GM12878 (cell line): ENCODE measurements around the gene CNN1. TPM values are rescaled to one million over a fixed set of nuclear protein-coding genes. Genes with fewer than 3 reads are reported as not detected.

Experiments
- ATAC-seq: fragments of 200-7000 bp; cut with Tn5 transposase; 3 replicates; pipeline ENCODE4 v1.9.1; 2020; ENCODE audit warnings: mild to moderate bottlenecking, moderate library complexity
- BruUV-seq: library from RNA; stranded (reverse); fragments of 400-500 nt; replicated peaks from 2 replicates; lab custom pipeline; 2021; lab: Mats Ljungman, UMichigan
- CTCF ChIA-PET: fragments of 300-600 bp; sonication (Branson Sonifier 250); formaldehyde crosslinking; extraction: SDS; loops from one replicate; lab custom pipeline; 2021; ENCODE audit warnings: inconsistent platforms; lab: Yijun Ruan, JAX
- POLR2A ChIA-PET: fragments of 350-600 bp; formaldehyde crosslinking; extraction: SDS; loops from one replicate; lab custom pipeline; 2021; ENCODE audit warnings: inconsistent platforms; lab: Charles Lee
- RAD21 ChIA-PET: fragments of 300-600 bp; sonication (Branson Sonifier 250); formaldehyde crosslinking; loops from one replicate; lab custom pipeline; 2023; ENCODE audit warnings: antibody characterized with exemption; ENCODE audit not compliant: unreplicated experiment; lab: Charles Lee
- SMC1A ChIA-PET: fragments of 300-600 bp; sonication (Branson Sonifier 250); formaldehyde crosslinking; loops from one replicate; lab custom pipeline; 2023; ENCODE audit not compliant: unreplicated experiment, uncharacterized antibody; lab: Charles Lee
- DNase-seq: peaks from one replicate; pipeline ENCODE4 v3.0.0-alpha.2; 2011; ENCODE audit warnings: low read depth, low spot score
- FAIRE-seq: peaks from 3 replicates; lab custom pipeline; 2011; peaks lifted over from hg19 to GRCh38; lab: Jason Lieb, UNC
- H2AFZ ChIP-seq: 2 replicates; pipeline ENCODE4 v1.6.0; 2011; ENCODE audit warnings: low read depth, low read length, control low read depth; ENCODE audit not compliant: control insufficient read depth
- H3K27ac ChIP-seq: 2 replicates; pipeline ENCODE4 v1.5.1; 2011; ENCODE audit warnings: control low read depth; ENCODE audit not compliant: control insufficient read depth, insufficient read depth
- H3K27me3 ChIP-seq, 2 experiments: replicated peaks in 1 of 2; 2 replicates each; pipeline versions ENCODE4 v1.6.0 to v1.6.1; 2011; ENCODE audit warnings: low read length in 1 of 2; ENCODE audit not compliant: control insufficient read depth in 2 of 2, insufficient read depth in 2 of 2
- H3K36me3 ChIP-seq, 2 experiments: 2 replicates each; pipeline ENCODE4 v1.5.1; 2011; ENCODE audit warnings: low read length in 1 of 2; ENCODE audit not compliant: control insufficient read depth in 2 of 2, insufficient read depth in 2 of 2
- H3K4me1 ChIP-seq: 2 replicates; pipeline ENCODE4 v1.6.1; 2011; ENCODE audit warnings: mild to moderate bottlenecking, low read length, moderate library complexity, mixed read lengths; ENCODE audit not compliant: control insufficient read depth, insufficient read depth
- H3K4me2 ChIP-seq: 2 replicates; pipeline ENCODE4 v1.6.0; 2011; ENCODE audit warnings: control low read depth; ENCODE audit not compliant: control insufficient read depth, insufficient read depth
- H3K4me3 ChIP-seq: fragments of 200-600 bp; sonication (generic); 2 replicates; pipeline ENCODE4 v1.5.1; 2016
- H3K79me2 ChIP-seq: 2 replicates; pipeline ENCODE4 v1.6.0; 2011; ENCODE audit warnings: low read length; ENCODE audit not compliant: control insufficient read depth, insufficient read depth
- H3K9ac ChIP-seq: 2 replicates; pipeline ENCODE4 v1.8.0; 2011; ENCODE audit warnings: low read length, control low read depth, mixed read lengths; ENCODE audit not compliant: control insufficient read depth, insufficient read depth
- H3K9me3 ChIP-seq: replicated peaks from 3 replicates; pipeline ENCODE4 v1.5.1; 2011; ENCODE audit warnings: mild to moderate bottlenecking, low read length; ENCODE audit not compliant: control insufficient read depth, insufficient read depth
- H4K20me1 ChIP-seq: 2 replicates; pipeline ENCODE4 v1.6.0; 2011; ENCODE audit not compliant: control insufficient read depth, insufficient read depth
- CBX3 ChIP-seq: fragments of 200-600 bp; sonication (generic); IDR thresholded peaks from 2 replicates; pipeline ENCODE4 v1.6.1; 2016; ENCODE audit warnings: low read depth, borderline replicate concordance
- HDAC6 ChIP-seq: fragments of 200-600 bp; sonication (generic); IDR thresholded peaks from one replicate; pipeline ENCODE4 v1.8.0; 2017; ENCODE audit warnings: antibody characterized with exemption; ENCODE audit not compliant: unreplicated experiment
- SRF ChIP-seq, 2 experiments: IDR thresholded peaks; 2 replicates each; pipeline ENCODE4 v1.6.1; 2011; ENCODE audit warnings: low read depth in 2 of 2, low read length in 2 of 2, mild to moderate bottlenecking in 1 of 2, moderate library complexity in 1 of 2
- USF2 ChIP-seq: IDR thresholded peaks from 2 replicates; pipeline ENCODE4 v1.6.1; 2011; ENCODE audit warnings: low read depth, low read length, improper control_type of control experiment, borderline replicate concordance
- ZBTB11 ChIP-seq: fragments of 450-650 bp; formaldehyde crosslinking; IDR thresholded peaks from 2 replicates; pipeline ENCODE4 v1.5.0; 2022; ENCODE audit warnings: mild to moderate bottlenecking, missing genetic modification characterization
- ZBTB40 ChIP-seq: fragments of 450-650 bp; IDR thresholded peaks from 2 replicates; pipeline ENCODE4 v1.6.1; 2016; ENCODE audit warnings: mild to moderate bottlenecking, moderate library complexity, borderline replicate concordance
- WGBS: methylation state at CpG from one replicate; pipeline ENCODE4 v1.1.6; 2016; ENCODE audit warnings: low lambda C conversion rate; ENCODE audit not compliant: insufficient replicate concordance, insufficient coverage; ENCODE audit errors: missing lambda C conversion rate; 5-methylcytosine and 5-hydroxymethylcytosine counted together
- in situ Hi-C: fragments of 300-500 bp; cut with MboI; formaldehyde crosslinking; loops from 9 replicates; pipeline ENCODE4 v1.14.3; 2018; ENCODE audit warnings: mixed read lengths
- intact Hi-C: fragments of 100-400 bp; cut with micrococcal nuclease; formaldehyde crosslinking; loops from one replicate; pipeline ENCODE4 v1.14.2; 2022; ENCODE audit not compliant: unreplicated experiment
- polyA plus RNA-seq, 11 experiments: library from polyadenylated mRNA; depleted of rRNA in 4 of 11; unstranded in 6 of 11; stranded (reverse) in 5 of 11; fragments of >200 nt; fragmentation: Nextera tagmentation in 4 of 11; fragmentation: Illumina TruSeq in 1 of 11; extraction: Ambion mirVana in 4 of 11; extraction: Trizol in 1 of 11; gene quantifications; 1 replicate in 1 of 11; 2 replicates in 10 of 11; pipeline versions ENCODE4 v1.2.1 to v1.2.3, GENCODE V29; 2011 to 2016; ENCODE audit warnings: inconsistent platforms in 2 of 11, missing spikeins in 2 of 11, low read depth in 1 of 11
- total RNA-seq, 4 experiments: library from RNA; depleted of rRNA in 3 of 4; stranded (reverse); fragments of >200 nt in 3 of 4; fragmentation: Illumina TruSeq in 1 of 4; extraction: Trizol in 1 of 4; gene quantifications; 2 replicates each; pipeline versions ENCODE4 v1.2.1 to v1.2.3, GENCODE V29; 2013 to 2021

CNN1 gene
- total and polyA plus RNA-seq, 10 of the 15 experiments (the other 5 are each of a cell fraction or from before 2014, with no cell fraction given) = 0.03 to 0.58 (median 0.22) TPM; not detected in 1

- H2AFZ ChIP-seq = no peak overlapping the region
- CTCF ChIA-PET = no interaction called here
Observed at GRCh38 chr19:11539495-11540365, 1.1 kb downstream of the CNN1 start.

DNA sequence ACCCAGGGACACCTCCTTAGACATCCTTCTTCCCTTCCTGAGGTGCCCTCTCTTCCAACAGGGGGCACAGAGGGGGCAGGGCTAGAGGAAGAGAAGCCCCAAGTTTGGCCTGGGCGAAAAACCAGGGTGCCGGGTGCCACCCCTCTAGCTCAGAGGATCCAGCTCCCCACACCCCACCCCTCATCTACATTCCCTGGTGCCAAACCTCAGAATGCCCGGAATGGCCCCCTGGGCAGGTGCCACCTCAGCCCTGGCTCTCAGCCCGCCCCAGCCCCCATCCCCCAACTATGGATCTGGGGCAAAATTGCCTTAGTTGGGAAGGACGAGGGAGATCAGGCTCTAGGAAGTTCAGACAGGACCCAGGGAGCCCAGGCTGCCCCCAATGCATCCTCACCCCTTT is 2.0 kb downstream of the CNN1 start:
- FAIRE-seq = no peak
- BruUV-seq = no TSS peak
- H3K27me3 ChIP-seq = no peaks in the 10 kb centered on the region
- ChIA-PET CTCF (no interaction called here), SMC1A (no interaction called here), RAD21 (no interaction called here), POLR2A (no interaction called here)
- H3K4me1 ChIP-seq = peaks cover 5% of the 10 kb centered on the region
- intact Hi-C loops = no loop called here
- H3K27ac ChIP-seq = no peak overlapping the region
- H2AFZ ChIP-seq = no peak overlapping the region
- no peak overlapping the region for H3K9ac ChIP-seq
- WGBS = 58% methylated on average over 5 of the region's 5 CpGs
- in situ Hi-C loops = no loop called here
- H3K4me3 ChIP-seq = no peak overlapping the region
- no peak for DNase-seq
- no peaks in the 10 kb centered on the region for H3K79me2 ChIP-seq
- ATAC-seq = no peak
- no peaks in the 10 kb centered on the region for H3K36me3 ChIP-seq
- no peaks in the 10 kb centered on the region for H4K20me1 ChIP-seq
- H3K9me3 ChIP-seq = no peaks in the 10 kb centered on the region
- H3K4me2 ChIP-seq = no peak overlapping the region
- TF ChIP-seq SRF (IDR thresholded peaks at IDR 0.05; ENCODE audit: low read depth in 2 of 2, low read length in 2 of 2) = no peak
- no peak for TF ChIP-seq ZBTB40
- TF ChIP-seq USF2 = no peak
- TF ChIP-seq ZBTB11 (CRISPR knock-in tag) = no peak
- TF ChIP-seq HDAC6 = no peak

More at GRCh38 chr19:11539495-11540365, 1.1 kb downstream of the CNN1 start:
- Histone ChIP-seq H3K79me2 (no peaks in the 10 kb centered on the region), H4K20me1 (no peaks in the 10 kb centered on the region), H3K4me3 (no peak overlapping the region), H3K27ac (no peak overlapping the region), H3K36me3 (no peaks in the 10 kb centered on the region), H3K9ac (no peak overlapping the region), H3K27me3 (no peaks in the 10 kb centered on the region), H3K4me2 (no peak overlapping the region), H3K4me1 (peaks cover 7% of the 10 kb centered on the region), H3K9me3 (no peaks in the 10 kb centered on the region)
- BruUV-seq = no TSS peak
- FAIRE-seq = no peak
- RAD21 ChIA-PET = interaction anchor here (1.0 kb wide), 1 partner anchor 246 kb away, joined by 4 read pairs; no protein-coding TSS in a partner anchor
- SMC1A ChIA-PET = interaction anchor here (1.0 kb wide), 1 partner anchor 21 kb away, joined by 3 read pairs; no protein-coding TSS in a partner anchor
- WGBS = 58% methylated on average over 27 of the region's 36 CpGs
- ATAC-seq = peak; percentile 55
- intact Hi-C loops (no loop called here), in situ Hi-C loops (no loop called here)
- POLR2A ChIA-PET = no interaction called here
- TF ChIP-seq SRF (IDR thresholded peaks at IDR 0.05; ENCODE audit: low read depth in 2 of 2, low read length in 2 of 2) = peak; percentile 72 to 85
- TF ChIP-seq CBX3 = no peak
- DNase-seq = no peak
